Upper lobe of right lung (tissue), 1 donor: ENCODE data around the gene STOX1. TPM values are rescaled to one million over a fixed set of nuclear protein-coding genes. Genes with fewer than 3 reads are reported as not detected.

Experiments used
- ATAC-seq: fragments of 200-7000 bp; cut with Tn5 transposase; one replicate; pipeline ENCODE4 v1.9.1; 2020; ENCODE audit warnings: mild to moderate bottlenecking, moderate library complexity
- DNase-seq: peaks from one replicate; pipeline ENCODE4 v3.0.0-alpha.2; 2020
- H3K27ac ChIP-seq: fragments of 200-600 bp; one replicate; pipeline ENCODE4 v1.8.0; 2022
- H3K27me3 ChIP-seq: fragments of 200-600 bp; one replicate; pipeline ENCODE4 v1.8.0; 2022; ENCODE audit warnings: mild to moderate bottlenecking
- H3K36me3 ChIP-seq: fragments of 200-600 bp; one replicate; pipeline ENCODE4 v1.8.0; 2022
- H3K4me1 ChIP-seq: fragments of 200-600 bp; one replicate; pipeline ENCODE4 v1.8.0; 2022
- H3K4me3 ChIP-seq: fragments of 200-600 bp; one replicate; pipeline ENCODE4 v1.8.0; 2022; ENCODE audit warnings: mild to moderate bottlenecking
- H3K9me3 ChIP-seq: fragments of 200-600 bp; one replicate; pipeline ENCODE4 v1.8.0; 2022
- CTCF ChIP-seq: fragments of 200-600 bp; IDR thresholded peaks from one replicate; pipeline ENCODE4 v1.8.0; 2022; ENCODE audit warnings: antibody characterized with exemption
- intact Hi-C: fragments of 100-400 bp; cut with DNase I; formaldehyde crosslinking; loops from one replicate; pipeline ENCODE4 v1.11.0; 2022
- long read RNA-seq: library from polyadenylated mRNA; unstranded; transcript quantifications from one replicate; pipeline ENCODE4 v2.0.0, GENCODE V29; 2021
- total RNA-seq: library from RNA; stranded (reverse); fragmentation: NEBNext Ultra II Directional; extraction: Animal tissue kit (Norgen Biotek cat#: 25700); gene quantifications from one replicate; pipeline ENCODE4 v1.2.1, GENCODE V29; 2021
- donor health status: DM: no; HTN: yes; CAD: no; lungs with severe emphysema.

Gene STOX1
- 0.46 TPM for total RNA-seq
- long read RNA-seq: 0 reads

GRCh38 chr10:68826764-68827591, at the start of gene STOX1:
Gene STOX1 (plus strand): TSS chr10:68827531. CDS start chr10:68827624, 93 bp downstream.
- Histone ChIP-seq H3K27ac (no peak within 1 kb of the TSS), H3K9me3 (no peaks in the 10 kb centered on the region), H3K4me1 (peaks cover 6% of the 10 kb centered on the region), H3K4me3 (peak within 1 kb of the TSS; percentile 61), H3K36me3 (no peaks in the 10 kb centered on the region), H3K27me3 (no peaks in the 10 kb centered on the region)
- peak; percentile 76 for DNase-seq
- no peak for TF ChIP-seq CTCF
- peak; percentile 87 for ATAC-seq
- intact Hi-C loops: no loop called here

GRCh38 chr10:68781613-68782574, 45.4 kb upstream of the STOX1 start:
- H3K9me3 ChIP-seq: no peaks in the 10 kb centered on the region
- no peaks in the 10 kb centered on the region for H3K27me3 ChIP-seq
- H3K4me1 ChIP-seq: no peaks in the 10 kb centered on the region
- no peak for ATAC-seq
- H3K4me3 ChIP-seq: no peak overlapping the region
- H3K27ac ChIP-seq: no peak overlapping the region
- peaks cover 78% of the 10 kb centered on the region for H3K36me3 ChIP-seq
- no peak for DNase-seq
- intact Hi-C loops: no loop called here
- TF ChIP-seq CTCF: no peak

GRCh38 chr10:68784476-68784875, 42.9 kb upstream of the STOX1 start:
- Histone ChIP-seq H3K9me3 (no peaks in the 10 kb centered on the region), H3K4me3 (no peak overlapping the region), H3K27me3 (no peaks in the 10 kb centered on the region), H3K27ac (no peak overlapping the region), H3K36me3 (peaks cover 78% of the 10 kb centered on the region), H3K4me1 (no peaks in the 10 kb centered on the region)
- TF ChIP-seq CTCF: no peak
- intact Hi-C loops: no loop called here
- no peak for DNase-seq
- ATAC-seq: no peak

GRCh38 chr10:68787813-68788212, 39.5 kb upstream of the STOX1 start:
- no peaks in the 10 kb centered on the region for H3K27me3 ChIP-seq
- intact Hi-C loops: no loop called here
- no peak overlapping the region for H3K27ac ChIP-seq
- TF ChIP-seq CTCF: no peak
- H3K4me1 ChIP-seq: no peaks in the 10 kb centered on the region
- no peaks in the 10 kb centered on the region for H3K9me3 ChIP-seq
- DNase-seq (no peak), ATAC-seq (no peak)
- H3K4me3 ChIP-seq: no peak overlapping the region
- H3K36me3 ChIP-seq: peaks cover 91% of the 10 kb centered on the region

GRCh38 chr10:68790476-68790875, 36.9 kb upstream of the STOX1 start:
- Histone ChIP-seq H3K36me3 (peaks cover 92% of the 10 kb centered on the region), H3K27ac (no peak overlapping the region), H3K4me3 (no peak overlapping the region), H3K9me3 (no peaks in the 10 kb centered on the region), H3K4me1 (no peaks in the 10 kb centered on the region), H3K27me3 (no peaks in the 10 kb centered on the region)
- intact Hi-C loops: no loop called here
- ATAC-seq: no peak
- TF ChIP-seq CTCF: no peak
- no peak for DNase-seq
